GM18951 (cell line): Measurements from ENCODE around the gene TXNDC5.

Experiments used
- POLR2A ChIP-seq: IDR thresholded peaks from 4 replicates; pipeline ENCODE4 v1.6.1; 2011; ENCODE audit warnings: mild to moderate bottlenecking; ENCODE audit not compliant: insufficient read length, insufficient read depth; ENCODE audit errors: extremely low read depth
- in situ Hi-C: fragments of 300-500 bp; cut with MboI; formaldehyde crosslinking; loops from one replicate; pipeline ENCODE4 v1.12.0; 2022; ENCODE audit warnings: low sequenced_read_pairs, mixed read lengths, inconsistent platforms; ENCODE audit not compliant: unreplicated experiment

TXNDC5 gene

GRCh38 chr6:7897461-7898192, 13.0 kb downstream of the TXNDC5 start:
- TF ChIP-seq POLR2A = peak; percentile 25
- in situ Hi-C loops = loop anchor here (10.0 kb wide), 1 partner anchor 97 kb away; no protein-coding TSS in a partner anchor

- no peak for TF ChIP-seq POLR2A
- in situ Hi-C loops = loop anchor here (10.0 kb wide), 1 partner anchor 98 kb away; no protein-coding TSS in a partner anchor
Observed at GRCh38 chr6:7896465-7896987, 14.1 kb downstream of the TXNDC5 start.

- in situ Hi-C loops = loop anchor here (10.0 kb wide), 1 partner anchor 100 kb away; no protein-coding TSS in a partner anchor
- peak; percentile 2 for TF ChIP-seq POLR2A
Observed at GRCh38 chr6:7895125-7895423, 15.5 kb downstream of the TXNDC5 start.

GRCh38 chr6:7894262-7895124, 16.1 kb downstream of the TXNDC5 start:
- in situ Hi-C loops = loop anchor here (10.0 kb wide), 1 partner anchor 100 kb away; no protein-coding TSS in a partner anchor
- TF ChIP-seq POLR2A = no peak

- no peak for TF ChIP-seq POLR2A
- in situ Hi-C loops = loop anchor here (10.0 kb wide), 1 partner anchor 101 kb away; no protein-coding TSS in a partner anchor
Observed at GRCh38 chr6:7893342-7893741, 17.2 kb downstream of the TXNDC5 start.

GRCh38 chr6:7892367-7892766, 18.2 kb downstream of the TXNDC5 start:
- in situ Hi-C loops = loop anchor here (10.0 kb wide), 1 partner anchor 102 kb away; no protein-coding TSS in a partner anchor
- peak; percentile 16 for TF ChIP-seq POLR2A

GRCh38 chr6:7891078-7891872, 19.3 kb downstream of the TXNDC5 start:
- in situ Hi-C loops = loop anchor here (10.0 kb wide), 1 partner anchor 104 kb away; no protein-coding TSS in a partner anchor
- no peak for TF ChIP-seq POLR2A

- in situ Hi-C loops = no loop called here
- no peak for TF ChIP-seq POLR2A
Observed at GRCh38 chr6:7888587-7889357, 21.8 kb downstream of the TXNDC5 start.

GRCh38 chr6:7887278-7887991, 23.2 kb downstream of the TXNDC5 start:
- in situ Hi-C loops = no loop called here
- peak; percentile 47 for TF ChIP-seq POLR2A

- in situ Hi-C loops = no loop called here
- TF ChIP-seq POLR2A = peak; percentile 20
Observed at GRCh38 chr6:7886132-7886531, 24.5 kb downstream of the TXNDC5 start.

GRCh38 chr6:7883381-7883780, 27.2 kb downstream of the TXNDC5 start:
- in situ Hi-C loops = no loop called here
- no peak for TF ChIP-seq POLR2A
